B cell (primary cell): ENCODE data around the gene LCN12. TPM values are rescaled to one million over a fixed set of nuclear protein-coding genes. Genes with fewer than 3 reads are reported as not detected.

Source experiments
- ATAC-seq: fragments of 200-7000 bp; cut with Tn5 transposase; one replicate; pipeline ENCODE4 v1.10.0; 2021; ENCODE audit warnings: low read depth, mild to moderate bottlenecking, moderate number of reproducible peaks, moderate library complexity
- CTCF ChIA-PET: fragments of 350-600 bp; sonication (Branson Sonifier 250); formaldehyde crosslinking; loops from one replicate; lab custom pipeline; 2021; ENCODE audit warnings: antibody characterized with exemption, inconsistent platforms; lab: Charles Lee
- POLR2A ChIA-PET: fragments of 350-600 bp; sonication (Branson Sonifier 250); formaldehyde crosslinking; loops from one replicate; lab custom pipeline; 2021; ENCODE audit warnings: antibody characterized with exemption; lab: Charles Lee
- DNase-seq: peaks from one replicate; pipeline ENCODE4 v3.0.0; 2013
- H2AFZ ChIP-seq: 2 replicates; pipeline ENCODE4 v1.6.1; 2012; ENCODE audit warnings: mild to moderate bottlenecking, low read depth, low read length; ENCODE audit not compliant: insufficient read depth, poor library complexity, severe bottlenecking
- H3K27ac ChIP-seq, 2 donors: 1 replicate in 1 of 2; 2 replicates in 1 of 2; pipeline ENCODE4 v1.5.1; 2012 to 2013; ENCODE audit warnings: low read length in 2 of 2, mild to moderate bottlenecking in 2 of 2, moderate library complexity in 1 of 2
- H3K27me3 ChIP-seq, 4 experiments: fragments of 200-600 bp in 1 of 4; sonication (generic) in 1 of 4; replicated peaks in 1 of 4; 1 replicate in 2 of 4; 2 replicates in 2 of 4; pipeline versions ENCODE4 v1.6.1 to v1.7.0; 2013 to 2016; ENCODE audit warnings: low read length in 3 of 4, mild to moderate bottlenecking in 2 of 4, mixed read lengths in 1 of 4, moderate library complexity in 1 of 4; ENCODE audit not compliant: insufficient read depth in 4 of 4, control insufficient read depth in 3 of 4; ENCODE audit errors: control extremely low read depth in 1 of 4
- H3K36me3 ChIP-seq, 2 experiments: replicated peaks in 1 of 2; 1 replicate in 1 of 2; 2 replicates in 1 of 2; pipeline versions ENCODE4 v1.6.1 to v1.7.1; 2013; ENCODE audit warnings: low read length in 1 of 2; ENCODE audit not compliant: insufficient read depth in 2 of 2, control insufficient read depth in 1 of 2; ENCODE audit errors: control extremely low read depth in 1 of 2, extremely low read depth in 1 of 2
- H3K4me1 ChIP-seq, 2 donors: fragments of 200-600 bp in 1 of 2; sonication (generic) in 1 of 2; 1 replicate in 1 of 2; 2 replicates in 1 of 2; pipeline versions ENCODE4 v1.5.1 to v1.6.1; 2013 to 2017; ENCODE audit warnings: low read length in 2 of 2; ENCODE audit not compliant: control insufficient read depth in 2 of 2, insufficient read depth in 2 of 2
- H3K4me2 ChIP-seq: replicated peaks from 2 replicates; pipeline ENCODE3; 2012; ENCODE audit warnings: mild to moderate bottlenecking, low read depth, low read length; ENCODE audit not compliant: poor library complexity, severe bottlenecking
- H3K4me3 ChIP-seq, 5 experiments: fragments of 200-600 bp in 1 of 5; sonication (generic) in 1 of 5; 1 replicate in 3 of 5; 2 replicates in 2 of 5; pipeline versions ENCODE4 v1.5.1 to v1.7.0; 2011 to 2016; ENCODE audit warnings: low read length in 4 of 5, mild to moderate bottlenecking in 4 of 5, low read depth in 2 of 5, control low read depth in 1 of 5, moderate library complexity in 1 of 5; ENCODE audit not compliant: insufficient read depth in 1 of 5; ENCODE audit errors: control extremely low read depth in 1 of 5, extremely low read depth in 1 of 5
- H3K79me2 ChIP-seq: fragments of 200-600 bp; sonication (generic); one replicate; pipeline ENCODE4 v1.6.0; 2016; ENCODE audit warnings: low read length; ENCODE audit not compliant: control insufficient read depth, insufficient read depth
- H3K9ac ChIP-seq: fragments of 200-600 bp; sonication (generic); 2 replicates; pipeline ENCODE4 v1.6.1; 2017; ENCODE audit warnings: mild to moderate bottlenecking, low read length, moderate library complexity
- H3K9me3 ChIP-seq, 3 donors: one replicate each; pipeline versions ENCODE4 v1.6.1 to v1.7.1; 2013; ENCODE audit warnings: low read length in 2 of 3; ENCODE audit not compliant: control insufficient read depth in 2 of 3, insufficient read depth in 1 of 3; ENCODE audit errors: control extremely low read depth in 1 of 3
- H4K20me1 ChIP-seq: 2 replicates; pipeline ENCODE4 v1.6.0; 2012; ENCODE audit warnings: mild to moderate bottlenecking, low read length; ENCODE audit not compliant: insufficient read depth, control insufficient read depth, poor library complexity, severe bottlenecking
- H3K27ac Mint-ChIP-seq: one replicate; pipeline ENCODE4 v1.8.0; 2021; ENCODE audit warnings: mixed read lengths
- H3K27me3 Mint-ChIP-seq: one replicate; pipeline ENCODE4 v1.8.0; 2021; ENCODE audit warnings: mixed read lengths
- H3K4me1 Mint-ChIP-seq: one replicate; pipeline ENCODE4 v1.8.0; 2021; ENCODE audit warnings: mixed read lengths
- H3K4me3 Mint-ChIP-seq: one replicate; pipeline ENCODE4 v1.8.0; 2021; ENCODE audit warnings: mixed read lengths
- H3K9me3 Mint-ChIP-seq: one replicate; pipeline ENCODE4 v1.8.0; 2022; ENCODE audit warnings: mixed read lengths; ENCODE audit not compliant: insufficient read depth
- EZH2 ChIP-seq: IDR thresholded peaks from 2 replicates; pipeline ENCODE4 v1.6.1; 2012; ENCODE audit warnings: borderline replicate concordance, low read depth, mild to moderate bottlenecking, moderate library complexity, low read length; ENCODE audit not compliant: insufficient read depth, poor library complexity, severe bottlenecking
- WGBS: methylation state at CpG from one replicate; pipeline ENCODE4 v1.1.5; 2013; ENCODE audit warnings: missing lambda C conversion rate; ENCODE audit not compliant: insufficient coverage; 5-methylcytosine and 5-hydroxymethylcytosine counted together
- intact Hi-C: fragments of 100-400 bp; cut with micrococcal nuclease; formaldehyde crosslinking; loops from one replicate; pipeline ENCODE4 v1.10.0; 2022
- polyA plus RNA-seq: library from polyadenylated mRNA; depleted of rRNA; stranded (reverse); fragments of >200 nt; gene quantifications from 2 replicates; pipeline ENCODE4 v1.2.3, GENCODE V29; 2012
- total RNA-seq, 2 donors: library from RNA; stranded (reverse); fragments of 120-200 nt in 1 of 2; gene quantifications; 1 replicate in 1 of 2; 2 replicates in 1 of 2; pipeline versions ENCODE4 v1.2.3 to v1.2.4, GENCODE V29; 2013 to 2022
- TF ChIP-seq, protein P1 (sequence below): fragments of 200-600 bp; IDR thresholded peaks from one replicate; pipeline ENCODE4 v1.8.0; 2022; ENCODE audit warnings: antibody characterized with exemption, mild to moderate bottlenecking

The LCN12 gene
- total and polyA plus RNA-seq, 2 donors (not counting 1 experiment from before 2014, with no cell fraction given): 2.4 to 2.6 TPM

- ATAC-seq (no peak), DNase-seq (no peak)
- 95% methylated on average over 8 of the region's 16 CpGs for WGBS
- Mint-ChIP-seq H3K9me3 (no peaks in the 10 kb centered on the region), H3K4me1 (peaks cover 4% of the 10 kb centered on the region), H3K4me3 (no peak overlapping the region), H3K27ac (no peak overlapping the region), H3K27me3 (peaks cover 19% of the 10 kb centered on the region)
- TF ChIP-seq EZH2: no peak
- TF ChIP-seq, protein P1, sequence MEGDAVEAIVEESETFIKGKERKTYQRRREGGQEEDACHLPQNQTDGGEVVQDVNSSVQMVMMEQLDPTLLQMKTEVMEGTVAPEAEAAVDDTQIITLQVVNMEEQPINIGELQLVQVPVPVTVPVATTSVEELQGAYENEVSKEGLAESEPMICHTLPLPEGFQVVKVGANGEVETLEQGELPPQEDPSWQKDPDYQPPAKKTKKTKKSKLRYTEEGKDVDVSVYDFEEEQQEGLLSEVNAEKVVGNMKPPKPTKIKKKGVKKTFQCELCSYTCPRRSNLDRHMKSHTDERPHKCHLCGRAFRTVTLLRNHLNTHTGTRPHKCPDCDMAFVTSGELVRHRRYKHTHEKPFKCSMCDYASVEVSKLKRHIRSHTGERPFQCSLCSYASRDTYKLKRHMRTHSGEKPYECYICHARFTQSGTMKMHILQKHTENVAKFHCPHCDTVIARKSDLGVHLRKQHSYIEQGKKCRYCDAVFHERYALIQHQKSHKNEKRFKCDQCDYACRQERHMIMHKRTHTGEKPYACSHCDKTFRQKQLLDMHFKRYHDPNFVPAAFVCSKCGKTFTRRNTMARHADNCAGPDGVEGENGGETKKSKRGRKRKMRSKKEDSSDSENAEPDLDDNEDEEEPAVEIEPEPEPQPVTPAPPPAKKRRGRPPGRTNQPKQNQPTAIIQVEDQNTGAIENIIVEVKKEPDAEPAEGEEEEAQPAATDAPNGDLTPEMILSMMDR: no peak
- Histone ChIP-seq H3K4me3 (no peak overlapping the region), H3K27me3 (peaks cover 0 to 81% (median 19%) of the 10 kb centered on the region in 4 experiments), H3K9ac (no peak overlapping the region), H4K20me1 (no peaks in the 10 kb centered on the region), H3K79me2 (no peaks in the 10 kb centered on the region), H3K27ac (no peak overlapping the region), H3K4me1 (peaks cover 12 to 17% of the 10 kb centered on the region in 2 donors), H3K4me2 (no peak overlapping the region), H3K36me3 (no peaks in the 10 kb centered on the region), H2AFZ (no peak overlapping the region), H3K9me3 (peaks cover 0 to 13% (median 0%) of the 10 kb centered on the region in 3 donors)
- ChIA-PET CTCF (no interaction called here), POLR2A (no interaction called here)
- intact Hi-C loops: no loop called here
Observed at GRCh38 chr9:136980669-136981478, 28.8 kb downstream of the LCN12 start.

- peaks cover 0 to 13% (median 0%) of the 10 kb centered on the region in 3 donors for H3K9me3 ChIP-seq
- H4K20me1 ChIP-seq: no peaks in the 10 kb centered on the region
- DNase-seq (no peak), ATAC-seq (no peak)
- no peaks in the 10 kb centered on the region for H3K79me2 ChIP-seq
- H3K36me3 ChIP-seq: no peaks in the 10 kb centered on the region
- H3K4me1 ChIP-seq: peaks cover 12 to 17% of the 10 kb centered on the region in 2 donors
- ChIA-PET CTCF (no interaction called here), POLR2A (interaction anchor here (0.6 kb wide), 1 partner anchor 14 kb away, joined by 3 read pairs; no protein-coding TSS in a partner anchor)
- intact Hi-C loops: no loop called here
- no peak overlapping the region for H2AFZ ChIP-seq
- H3K9ac ChIP-seq: no peak overlapping the region
- peaks cover 0 to 81% (median 19%) of the 10 kb centered on the region in 4 experiments for H3K27me3 ChIP-seq
- Mint-ChIP-seq H3K9me3 (no peaks in the 10 kb centered on the region), H3K4me3 (no peak overlapping the region), H3K27ac (no peak overlapping the region), H3K4me1 (peaks cover 7% of the 10 kb centered on the region), H3K27me3 (peaks cover 18% of the 10 kb centered on the region)
- no peak overlapping the region for H3K27ac ChIP-seq
- no peak overlapping the region for H3K4me3 ChIP-seq
- TF ChIP-seq, protein P1: no peak
- no peak for TF ChIP-seq EZH2
- H3K4me2 ChIP-seq: no peak overlapping the region
- whole genome bisulfite sequencing: 87% methylated on average over 8 of the region's 17 CpGs
Observed at GRCh38 chr9:136981588-136982231, 29.6 kb downstream of the LCN12 start.
